NOMO-1 treated with dmso at 0.1 percent for 144 hours (cell line): ENCODE data around the gene TMC1.
"Not testable (repeated sequence)": the region's sequence is repeated elsewhere in the genome, so short reads cannot be mapped to it uniquely, and the experiment has no call there.

Source experiments
- DNase-seq: peaks from one replicate; lab custom pipeline; 2025; ENCODE audit not compliant: unreplicated experiment; lab: John Stamatoyannopoulos, UW

Gene TMC1

DNA sequence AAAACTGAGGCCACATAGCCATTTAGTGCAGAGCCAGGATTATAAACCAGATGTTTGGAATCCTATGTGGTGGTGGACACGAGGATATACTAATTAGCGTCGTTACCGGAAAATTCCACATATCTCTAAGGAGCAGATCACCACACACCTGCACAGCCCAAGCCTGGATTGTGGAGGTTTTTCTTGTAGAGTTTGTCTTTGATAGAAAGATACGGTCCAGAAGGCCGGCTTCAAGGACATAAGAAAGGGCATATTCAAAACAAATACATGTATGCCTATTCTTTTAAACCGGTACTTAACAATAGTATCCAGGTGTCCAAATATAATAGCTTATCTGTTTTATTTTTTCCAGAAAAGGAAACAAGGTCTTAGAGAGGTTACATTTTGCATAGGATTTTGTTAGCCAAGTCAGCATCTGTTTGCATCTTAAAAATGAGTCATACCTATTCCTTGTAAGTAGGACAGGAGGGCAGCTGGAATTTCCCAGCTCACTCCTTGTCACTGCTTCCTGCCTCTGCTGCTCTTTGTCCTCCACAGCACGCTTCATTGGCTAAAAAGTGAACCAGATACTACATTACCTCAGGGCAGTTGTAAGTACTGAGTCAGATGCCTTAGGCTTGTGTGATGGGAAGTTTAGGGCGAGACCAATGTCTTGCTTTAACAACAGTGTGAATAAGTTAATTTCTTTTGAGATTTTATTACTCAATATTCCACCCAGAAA, 3.6 kb downstream of the TMC1 start:
- no peak for DNase-seq

DNA sequence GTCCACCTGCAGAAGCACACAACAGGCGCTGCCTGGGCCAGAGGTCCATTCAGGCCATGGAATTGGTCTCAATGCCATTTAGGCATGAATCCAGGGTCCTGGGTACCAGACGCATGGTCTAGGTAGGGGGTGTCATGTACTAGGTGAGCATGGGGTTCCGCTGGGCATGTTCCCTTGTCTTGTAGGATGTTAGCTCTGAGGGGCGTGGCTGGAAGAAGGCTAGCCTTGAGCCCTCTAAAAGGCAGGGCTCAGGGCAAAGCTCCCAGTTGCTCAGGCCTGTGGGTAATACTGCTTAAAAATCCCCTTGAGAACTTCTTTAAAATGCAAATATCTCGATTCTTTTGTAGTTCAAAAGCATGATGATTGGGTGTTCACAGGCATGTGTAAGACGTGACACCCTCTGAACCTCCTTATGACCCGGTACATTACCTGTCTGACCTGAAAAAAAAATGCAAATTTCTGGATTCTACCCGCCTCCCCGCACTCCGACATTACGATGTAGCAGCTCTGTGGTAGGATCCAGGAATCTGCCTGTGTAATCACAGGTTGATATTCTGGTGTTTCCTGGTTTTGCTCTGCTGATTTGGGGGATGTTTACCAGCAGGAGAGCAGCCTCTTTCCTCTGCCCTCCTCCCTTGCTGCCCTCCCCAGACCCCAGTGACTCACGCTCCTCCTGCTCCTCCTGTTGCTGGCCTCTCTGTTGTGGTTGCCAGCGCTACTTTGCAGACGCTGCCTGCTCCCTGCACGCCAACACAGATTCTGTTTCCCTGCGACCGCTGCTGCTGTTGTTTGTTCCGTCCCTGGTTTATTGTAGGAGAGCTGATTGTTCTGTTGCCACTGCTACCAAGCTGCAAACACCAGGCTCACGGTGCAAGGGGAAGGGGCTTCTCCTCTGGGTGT, 5.7 kb downstream of the TMC1 start:
- DNase-seq: peak; percentile 44

DNA sequence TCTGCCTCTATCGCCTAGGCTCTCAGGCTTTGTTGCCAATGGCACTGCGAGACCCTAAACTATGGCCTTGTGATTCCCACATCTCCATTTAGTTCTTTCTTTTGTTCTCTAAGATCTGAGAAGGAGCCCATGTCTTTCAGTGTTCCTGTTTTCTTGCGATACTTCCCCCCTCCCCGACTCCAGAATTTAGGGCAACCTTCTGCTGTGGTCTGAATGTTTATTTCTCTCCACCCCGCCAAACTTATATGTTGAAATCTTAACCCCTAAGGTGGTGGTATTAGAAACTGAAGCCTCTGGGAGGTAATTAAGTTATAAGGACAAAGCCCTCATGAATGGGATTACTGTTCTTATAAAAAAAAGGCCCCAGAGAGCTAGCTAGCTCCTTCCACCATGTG, 6.4 kb downstream of the TMC1 start:
- no peak for DNase-seq

DNA sequence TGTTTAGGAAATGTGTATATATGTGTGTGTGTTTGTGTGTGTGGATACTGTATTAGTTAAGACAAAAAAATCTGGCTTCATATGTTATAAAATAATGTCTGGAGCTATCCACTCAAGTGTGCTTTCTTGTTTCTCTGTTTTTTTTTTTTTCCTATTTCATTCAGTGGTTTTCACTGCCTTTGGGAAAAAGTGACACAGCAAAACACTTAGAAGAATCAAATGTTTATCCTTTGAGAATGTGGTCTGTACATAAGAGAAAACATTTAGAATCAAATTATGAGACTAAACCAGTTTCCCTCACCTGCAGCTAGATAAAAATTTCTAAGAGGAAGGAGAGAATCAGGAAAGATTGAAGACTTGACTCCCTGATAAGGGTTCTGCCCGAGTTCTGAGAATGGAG, 8.1 kb downstream of the TMC1 start:
- DNase-seq: no peak

DNA sequence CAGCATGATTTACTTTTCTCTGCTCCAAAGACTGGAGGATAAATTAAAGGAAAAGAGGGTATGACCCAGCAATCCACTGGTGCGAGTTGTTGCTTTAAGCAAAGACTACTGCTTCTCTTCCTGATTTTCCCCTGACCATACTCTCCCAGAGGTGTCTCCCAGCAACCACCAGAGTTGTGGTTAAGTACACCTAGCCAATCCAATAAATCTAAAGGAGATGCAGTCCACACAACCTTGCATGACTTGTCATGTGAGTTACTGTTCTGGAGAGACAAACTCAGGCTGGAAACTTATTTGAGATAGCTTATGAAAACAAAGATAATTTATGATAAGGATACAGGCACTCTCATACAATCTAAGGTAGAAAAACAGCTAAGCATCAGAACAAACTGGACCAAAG, 11.9 kb downstream of the TMC1 start:
- DNase-seq: no peak

DNA sequence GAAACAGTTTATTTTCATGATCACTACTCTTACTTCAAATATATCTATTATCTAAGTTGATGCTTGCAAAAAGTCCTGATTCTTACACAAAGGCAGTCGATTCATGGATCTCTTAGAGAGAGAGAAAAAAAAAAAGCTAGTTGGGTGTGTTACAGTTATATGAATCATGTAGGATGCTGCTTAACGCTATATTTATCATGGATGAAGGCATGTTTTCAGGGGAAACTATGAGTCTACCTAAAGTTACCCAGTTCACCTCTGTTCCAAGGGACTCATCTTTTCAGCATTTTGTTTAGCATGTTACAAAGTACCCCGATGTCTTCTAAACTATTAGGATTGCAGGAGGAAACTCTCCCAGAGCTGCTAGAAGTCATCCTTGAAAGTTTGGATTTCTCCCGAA, 13.5 kb downstream of the TMC1 start:
- DNase-seq: no peak

DNA sequence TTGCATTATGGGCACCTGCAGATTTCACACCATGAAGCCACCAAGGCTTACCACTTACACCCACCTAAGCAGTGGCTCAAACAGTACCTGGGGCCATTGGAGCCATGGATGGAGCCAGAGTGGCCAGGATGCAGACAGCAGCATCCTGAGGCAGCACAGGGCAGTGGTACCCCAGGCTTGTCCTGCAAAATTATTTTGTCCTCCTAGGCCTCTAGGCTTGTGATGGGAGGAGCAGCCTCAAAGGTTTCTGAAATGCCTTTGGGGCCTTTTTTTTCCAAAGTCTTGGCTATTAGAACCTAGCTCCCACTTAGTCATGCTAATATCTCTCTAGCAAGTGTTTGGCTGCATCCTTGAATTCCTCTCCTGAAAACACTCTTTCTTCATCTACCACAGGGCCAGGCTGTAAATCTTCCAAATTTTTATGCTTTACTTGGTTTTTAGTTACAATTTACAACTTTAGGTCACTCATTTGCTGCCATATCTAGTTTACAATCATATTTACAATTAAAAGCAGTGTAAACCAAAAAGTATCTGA, 15.7 kb downstream of the TMC1 start:
- no peak for DNase-seq

DNA sequence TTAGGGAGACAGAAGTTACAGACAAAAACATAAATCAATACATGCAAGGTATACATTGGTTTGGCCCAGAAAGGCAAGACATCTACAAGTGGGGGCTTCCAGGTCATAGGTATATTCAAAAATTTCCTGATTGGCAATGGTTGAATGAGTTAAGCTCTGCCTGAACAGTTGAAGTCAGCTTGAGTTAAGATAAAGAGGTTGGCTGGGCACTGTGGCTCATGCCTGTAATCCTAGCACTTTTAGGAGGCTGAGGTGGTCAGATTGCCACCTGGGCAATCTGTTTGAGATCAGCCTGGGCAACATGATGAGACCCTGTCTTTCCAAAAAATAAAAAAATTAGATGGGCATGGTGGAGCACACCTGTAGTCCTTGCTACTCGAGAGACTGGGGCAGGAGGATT, 16.3 kb downstream of the TMC1 start:
- no peak for DNase-seq

DNA sequence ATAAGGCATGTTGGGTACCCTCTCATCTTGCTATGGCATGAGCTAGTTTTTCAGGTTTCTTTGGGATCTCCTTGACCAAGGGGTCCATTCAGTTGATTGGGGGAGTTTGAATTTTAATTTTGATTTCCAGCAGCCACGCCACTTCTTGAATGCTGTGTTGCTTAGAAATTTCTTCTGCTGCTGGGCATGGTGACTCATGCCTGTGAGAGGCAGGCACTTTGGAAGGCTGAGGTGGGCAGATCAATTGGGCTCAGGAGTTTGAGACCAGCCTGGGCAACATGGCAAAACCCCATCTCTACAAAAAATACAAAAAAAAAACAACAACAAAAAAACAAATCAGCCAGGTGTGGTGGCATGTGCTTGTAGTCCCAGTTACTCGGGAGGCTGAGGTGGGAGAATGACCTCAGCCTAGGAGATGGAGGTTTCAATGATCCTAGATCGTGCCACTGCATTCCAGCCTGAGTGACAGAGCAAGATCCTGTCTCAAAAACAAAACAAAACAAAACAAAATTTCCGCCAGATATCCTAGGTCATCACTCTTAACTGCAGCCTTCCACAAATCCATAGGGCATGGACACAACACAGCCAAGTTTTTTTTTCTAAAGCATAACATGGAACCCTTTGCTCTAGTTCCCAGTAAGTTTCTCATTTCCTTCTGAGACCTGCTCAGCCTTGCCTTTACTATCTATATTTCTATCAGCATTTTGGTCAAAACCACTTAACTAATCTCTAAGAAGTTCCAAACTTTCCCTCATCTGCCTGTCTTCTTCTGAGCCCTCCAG, 17.7 kb downstream of the TMC1 start:
- no peak for DNase-seq

DNA sequence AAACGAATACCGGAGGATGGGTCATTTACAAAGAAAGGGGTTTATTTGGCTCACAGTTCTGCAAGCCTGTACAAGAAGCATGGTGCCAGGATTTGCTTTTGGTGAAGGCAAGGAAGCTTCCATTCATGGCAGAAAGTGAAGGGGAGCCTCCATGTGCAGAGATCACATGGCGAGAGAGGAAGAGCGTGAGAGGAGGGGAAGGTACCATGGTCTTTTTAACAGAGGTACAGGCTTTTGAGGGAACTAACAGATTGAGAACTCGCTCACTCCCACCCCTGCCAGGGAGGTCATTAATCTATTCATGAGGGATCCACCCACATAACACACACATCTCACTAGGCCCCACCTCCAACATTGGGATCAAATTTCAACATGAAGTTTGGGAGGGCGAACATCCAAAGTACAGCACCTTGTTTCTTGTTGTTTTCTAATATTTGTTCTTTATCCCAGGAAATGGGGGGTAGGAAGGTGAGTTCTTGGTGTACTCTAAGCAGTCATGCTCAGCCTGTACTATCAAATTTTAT, 18.5 kb downstream of the TMC1 start:
- DNase-seq: no peak

DNA sequence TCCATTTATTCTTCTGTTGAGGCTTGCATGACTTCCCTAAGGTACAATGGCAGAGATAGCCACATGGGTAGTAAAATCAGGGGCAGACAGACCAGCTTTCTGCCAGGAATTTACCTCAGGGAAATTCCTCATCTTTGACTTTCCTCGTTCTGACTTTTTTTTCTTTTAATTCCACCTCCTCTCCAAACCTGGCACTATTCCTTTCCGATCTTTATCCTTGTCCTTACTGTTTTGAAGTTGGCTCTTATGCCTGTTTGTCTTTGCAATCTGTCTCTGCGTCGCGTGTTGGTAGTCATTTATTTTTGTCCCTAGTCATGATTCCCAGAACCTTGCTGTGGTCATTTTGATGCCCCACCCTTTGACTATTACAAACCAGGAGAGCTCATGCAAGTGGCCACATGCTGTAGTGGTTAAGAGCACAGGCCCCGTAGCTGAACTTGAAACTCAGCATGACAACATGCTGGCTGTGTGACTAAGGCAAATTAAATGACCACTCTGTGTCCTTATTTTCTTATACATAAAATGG, 19.0 kb downstream of the TMC1 start:
- no peak for DNase-seq

DNA sequence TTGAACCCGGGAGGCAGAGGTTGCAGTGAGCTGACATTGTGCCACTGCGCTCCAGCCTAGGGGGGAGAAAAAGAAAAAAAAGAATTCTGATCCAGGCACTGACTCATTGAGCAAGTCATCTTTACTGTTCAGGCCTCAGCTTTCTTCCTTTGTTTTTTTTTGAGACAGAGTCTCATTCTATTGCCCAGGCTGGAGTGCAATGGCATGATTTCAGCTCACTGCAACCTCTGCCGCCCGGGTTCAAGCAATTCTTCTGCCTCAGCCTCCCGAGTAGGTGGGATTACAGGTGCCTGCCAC, 21.1 kb downstream of the TMC1 start:
- DNase-seq: not testable (repeated sequence)

DNA sequence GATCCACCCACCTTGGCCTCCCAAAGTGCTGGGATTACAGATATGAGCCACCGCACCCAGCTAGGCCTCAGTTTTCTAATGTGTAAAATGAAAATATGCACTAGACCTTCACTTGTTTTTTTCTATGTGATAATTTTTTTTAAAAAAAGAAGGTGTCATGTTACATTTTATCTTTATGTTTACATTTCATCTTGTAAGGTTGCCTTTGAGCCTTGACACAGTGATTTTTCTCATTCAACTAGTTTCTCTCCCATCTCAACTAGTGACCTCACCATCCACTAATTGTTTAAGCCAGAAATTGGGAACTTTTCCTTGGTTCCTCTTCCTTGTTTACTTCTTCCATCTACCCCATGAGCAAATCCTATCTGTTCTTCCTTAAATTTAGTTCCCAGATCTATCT, 21.5 kb downstream of the TMC1 start:
- no peak for DNase-seq

DNA sequence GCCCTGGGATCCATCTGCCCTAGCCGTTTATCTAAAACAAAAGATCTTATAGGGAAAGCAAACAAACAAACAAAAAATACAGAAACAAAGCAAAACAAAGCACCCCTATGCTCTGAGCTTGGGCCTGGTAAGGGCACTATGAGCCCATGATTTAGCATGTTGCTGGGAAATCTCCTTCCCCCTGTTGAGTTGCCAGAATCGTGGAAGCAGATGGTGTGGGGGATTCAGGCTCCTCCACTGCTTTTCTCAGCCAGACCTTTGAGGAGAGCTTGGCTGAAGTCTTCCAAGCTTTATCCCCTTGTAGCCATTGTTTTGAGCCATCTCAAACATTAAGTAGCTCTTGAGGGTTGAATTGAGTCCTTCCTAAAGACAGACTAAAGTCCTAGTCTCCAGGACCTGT, 29.9 kb downstream of the TMC1 start:
- no peak for DNase-seq

DNA sequence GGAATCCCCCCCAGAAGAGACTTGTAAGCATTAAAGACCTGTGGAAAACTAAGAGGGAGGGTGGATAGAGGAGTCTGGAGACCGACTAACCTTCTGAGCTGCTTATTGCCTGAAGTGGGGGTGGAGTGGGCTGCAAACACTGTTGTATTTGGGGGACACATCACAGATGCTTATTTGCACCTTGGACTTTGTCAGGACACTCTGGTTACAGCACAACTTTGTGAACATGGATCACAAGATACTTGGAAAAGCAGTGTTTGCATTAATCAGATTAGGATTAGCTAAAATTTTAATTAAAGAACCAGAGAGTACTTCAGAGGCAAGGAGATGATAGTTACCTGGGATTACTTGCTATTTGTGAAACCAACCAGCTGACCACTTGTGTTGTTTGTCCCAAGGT, 30.9 kb downstream of the TMC1 start:
- no peak for DNase-seq

DNA sequence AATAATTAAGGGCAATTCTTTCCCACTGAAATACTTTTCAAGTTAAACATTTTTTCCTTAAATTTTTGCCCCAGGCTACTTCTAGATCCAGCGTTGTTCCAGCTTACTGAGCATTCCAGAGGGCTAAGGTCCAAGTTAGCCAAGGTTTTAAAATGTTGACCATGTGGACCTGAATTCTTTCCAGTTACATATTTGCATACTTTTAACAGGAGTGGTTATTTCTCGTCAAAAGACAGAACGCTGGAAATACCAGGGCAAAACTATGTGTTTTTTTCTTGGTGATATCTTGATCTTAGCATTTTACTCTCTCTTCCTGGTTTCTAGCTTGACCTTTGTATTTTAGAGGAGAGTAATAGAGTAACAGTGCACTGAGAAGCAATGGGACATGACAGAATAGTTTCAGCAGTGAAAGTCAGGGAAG, 32.8 kb downstream of the TMC1 start:
- no peak for DNase-seq

DNA sequence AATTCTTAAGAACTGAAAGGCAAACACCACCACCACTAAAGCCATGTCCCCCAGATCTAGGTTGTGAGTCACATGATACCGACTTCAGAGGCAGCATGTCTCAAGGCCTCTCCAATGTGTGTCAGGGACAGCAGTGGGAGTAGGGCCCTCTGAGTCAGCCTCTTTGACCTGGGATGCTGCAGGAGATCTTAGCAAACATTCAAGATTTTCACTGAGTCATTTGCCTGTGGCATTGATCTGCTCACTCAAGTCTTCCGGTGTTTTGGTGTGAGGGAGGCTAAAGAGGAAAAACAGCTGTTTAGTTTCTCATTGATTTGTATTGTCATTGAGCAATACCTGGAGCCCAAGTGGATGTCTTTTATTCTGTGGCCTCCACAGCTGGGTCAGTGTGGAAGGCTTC, 36.1 kb downstream of the TMC1 start:
- DNase-seq: no peak

DNA sequence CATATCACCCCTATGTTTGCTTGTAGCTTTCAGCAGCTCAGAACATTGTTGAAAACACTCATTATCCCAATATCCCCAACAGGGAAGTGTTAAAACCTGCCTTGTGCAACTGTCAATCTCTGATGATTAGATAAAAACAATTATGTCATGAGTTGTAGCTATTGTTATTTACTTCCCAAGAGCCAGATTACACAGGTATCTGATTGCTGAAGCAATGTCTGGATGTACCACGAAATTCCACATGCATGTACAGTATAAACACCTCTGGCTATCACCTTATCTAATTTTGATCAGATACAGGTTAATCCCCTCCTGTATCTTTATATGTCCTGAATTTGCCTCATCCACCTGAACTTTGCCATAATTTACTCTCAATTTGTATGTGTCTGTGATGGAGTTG, 38.7 kb downstream of the TMC1 start:
- DNase-seq: no peak

DNA sequence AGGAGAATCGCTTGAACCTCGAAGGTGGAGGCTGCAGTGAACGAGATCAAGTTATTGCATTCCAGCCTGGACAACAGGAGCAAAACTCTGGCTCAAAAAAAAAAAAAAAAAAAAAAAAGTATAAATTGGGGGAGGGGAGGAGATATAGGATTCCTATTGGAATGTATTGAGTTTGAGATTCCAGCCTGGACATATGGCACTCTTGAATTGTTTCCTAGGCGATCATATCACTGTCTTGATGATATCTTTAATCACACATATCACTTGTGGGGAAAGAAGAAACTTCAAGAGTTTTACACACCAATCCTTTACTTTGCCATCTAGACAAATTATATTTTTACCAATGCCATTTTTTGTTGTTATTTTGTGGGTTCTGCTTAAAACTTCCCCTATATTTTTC, 42.4 kb downstream of the TMC1 start:
- DNase-seq: no peak

DNA sequence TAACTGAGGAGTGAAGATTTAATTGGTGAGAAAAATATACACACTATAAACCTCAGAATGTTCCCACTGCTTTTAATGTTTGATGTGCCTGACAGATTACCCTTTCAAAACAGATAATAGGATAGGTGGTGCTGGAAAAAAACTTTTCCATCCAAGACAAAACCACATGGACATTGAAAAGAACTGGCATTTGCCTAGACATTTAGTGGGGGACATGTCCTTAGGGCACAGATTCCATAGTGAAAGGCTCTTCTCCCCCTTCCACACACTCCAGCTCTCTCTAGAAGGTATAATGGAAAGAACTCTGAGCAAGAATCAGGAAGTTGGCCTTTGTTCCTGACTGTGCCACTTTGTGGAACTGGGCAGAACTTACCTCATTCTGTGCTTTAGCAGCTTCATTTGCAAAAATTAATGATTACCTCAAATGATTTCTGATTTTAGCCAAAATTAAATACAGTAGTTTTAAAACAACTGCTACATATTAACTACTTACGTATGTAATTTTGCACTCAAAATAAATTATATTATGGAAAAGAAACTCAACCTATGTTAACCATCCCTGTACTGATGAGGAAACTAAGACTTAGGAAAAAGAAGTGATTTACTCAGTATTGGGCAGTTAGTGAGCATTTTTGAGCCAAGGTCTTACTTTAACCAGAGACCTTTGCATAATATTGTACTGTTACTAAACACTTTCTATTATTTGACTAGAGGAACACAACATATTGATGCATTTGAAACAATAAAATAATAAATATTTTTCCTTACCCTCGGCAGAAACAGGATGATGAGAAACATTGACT, 43.3 kb downstream of the TMC1 start:
- DNase-seq: no peak
